ENCODE results near the gene UBL7. TPM values are rescaled to one million over a fixed set of nuclear protein-coding genes. Genes with fewer than 3 reads are reported as not detected.

The UBL7 gene
- total and polyA plus RNA-seq, 2 of the 8 experiments (the other 6 are each of a cell fraction or from before 2014, with no cell fraction given): 71.5 to 183 TPM

GRCh38 chr15:74499366-74499765 is 38.4 kb upstream of the UBL7 start (continued):
- TF ChIP-seq, protein P1, sequence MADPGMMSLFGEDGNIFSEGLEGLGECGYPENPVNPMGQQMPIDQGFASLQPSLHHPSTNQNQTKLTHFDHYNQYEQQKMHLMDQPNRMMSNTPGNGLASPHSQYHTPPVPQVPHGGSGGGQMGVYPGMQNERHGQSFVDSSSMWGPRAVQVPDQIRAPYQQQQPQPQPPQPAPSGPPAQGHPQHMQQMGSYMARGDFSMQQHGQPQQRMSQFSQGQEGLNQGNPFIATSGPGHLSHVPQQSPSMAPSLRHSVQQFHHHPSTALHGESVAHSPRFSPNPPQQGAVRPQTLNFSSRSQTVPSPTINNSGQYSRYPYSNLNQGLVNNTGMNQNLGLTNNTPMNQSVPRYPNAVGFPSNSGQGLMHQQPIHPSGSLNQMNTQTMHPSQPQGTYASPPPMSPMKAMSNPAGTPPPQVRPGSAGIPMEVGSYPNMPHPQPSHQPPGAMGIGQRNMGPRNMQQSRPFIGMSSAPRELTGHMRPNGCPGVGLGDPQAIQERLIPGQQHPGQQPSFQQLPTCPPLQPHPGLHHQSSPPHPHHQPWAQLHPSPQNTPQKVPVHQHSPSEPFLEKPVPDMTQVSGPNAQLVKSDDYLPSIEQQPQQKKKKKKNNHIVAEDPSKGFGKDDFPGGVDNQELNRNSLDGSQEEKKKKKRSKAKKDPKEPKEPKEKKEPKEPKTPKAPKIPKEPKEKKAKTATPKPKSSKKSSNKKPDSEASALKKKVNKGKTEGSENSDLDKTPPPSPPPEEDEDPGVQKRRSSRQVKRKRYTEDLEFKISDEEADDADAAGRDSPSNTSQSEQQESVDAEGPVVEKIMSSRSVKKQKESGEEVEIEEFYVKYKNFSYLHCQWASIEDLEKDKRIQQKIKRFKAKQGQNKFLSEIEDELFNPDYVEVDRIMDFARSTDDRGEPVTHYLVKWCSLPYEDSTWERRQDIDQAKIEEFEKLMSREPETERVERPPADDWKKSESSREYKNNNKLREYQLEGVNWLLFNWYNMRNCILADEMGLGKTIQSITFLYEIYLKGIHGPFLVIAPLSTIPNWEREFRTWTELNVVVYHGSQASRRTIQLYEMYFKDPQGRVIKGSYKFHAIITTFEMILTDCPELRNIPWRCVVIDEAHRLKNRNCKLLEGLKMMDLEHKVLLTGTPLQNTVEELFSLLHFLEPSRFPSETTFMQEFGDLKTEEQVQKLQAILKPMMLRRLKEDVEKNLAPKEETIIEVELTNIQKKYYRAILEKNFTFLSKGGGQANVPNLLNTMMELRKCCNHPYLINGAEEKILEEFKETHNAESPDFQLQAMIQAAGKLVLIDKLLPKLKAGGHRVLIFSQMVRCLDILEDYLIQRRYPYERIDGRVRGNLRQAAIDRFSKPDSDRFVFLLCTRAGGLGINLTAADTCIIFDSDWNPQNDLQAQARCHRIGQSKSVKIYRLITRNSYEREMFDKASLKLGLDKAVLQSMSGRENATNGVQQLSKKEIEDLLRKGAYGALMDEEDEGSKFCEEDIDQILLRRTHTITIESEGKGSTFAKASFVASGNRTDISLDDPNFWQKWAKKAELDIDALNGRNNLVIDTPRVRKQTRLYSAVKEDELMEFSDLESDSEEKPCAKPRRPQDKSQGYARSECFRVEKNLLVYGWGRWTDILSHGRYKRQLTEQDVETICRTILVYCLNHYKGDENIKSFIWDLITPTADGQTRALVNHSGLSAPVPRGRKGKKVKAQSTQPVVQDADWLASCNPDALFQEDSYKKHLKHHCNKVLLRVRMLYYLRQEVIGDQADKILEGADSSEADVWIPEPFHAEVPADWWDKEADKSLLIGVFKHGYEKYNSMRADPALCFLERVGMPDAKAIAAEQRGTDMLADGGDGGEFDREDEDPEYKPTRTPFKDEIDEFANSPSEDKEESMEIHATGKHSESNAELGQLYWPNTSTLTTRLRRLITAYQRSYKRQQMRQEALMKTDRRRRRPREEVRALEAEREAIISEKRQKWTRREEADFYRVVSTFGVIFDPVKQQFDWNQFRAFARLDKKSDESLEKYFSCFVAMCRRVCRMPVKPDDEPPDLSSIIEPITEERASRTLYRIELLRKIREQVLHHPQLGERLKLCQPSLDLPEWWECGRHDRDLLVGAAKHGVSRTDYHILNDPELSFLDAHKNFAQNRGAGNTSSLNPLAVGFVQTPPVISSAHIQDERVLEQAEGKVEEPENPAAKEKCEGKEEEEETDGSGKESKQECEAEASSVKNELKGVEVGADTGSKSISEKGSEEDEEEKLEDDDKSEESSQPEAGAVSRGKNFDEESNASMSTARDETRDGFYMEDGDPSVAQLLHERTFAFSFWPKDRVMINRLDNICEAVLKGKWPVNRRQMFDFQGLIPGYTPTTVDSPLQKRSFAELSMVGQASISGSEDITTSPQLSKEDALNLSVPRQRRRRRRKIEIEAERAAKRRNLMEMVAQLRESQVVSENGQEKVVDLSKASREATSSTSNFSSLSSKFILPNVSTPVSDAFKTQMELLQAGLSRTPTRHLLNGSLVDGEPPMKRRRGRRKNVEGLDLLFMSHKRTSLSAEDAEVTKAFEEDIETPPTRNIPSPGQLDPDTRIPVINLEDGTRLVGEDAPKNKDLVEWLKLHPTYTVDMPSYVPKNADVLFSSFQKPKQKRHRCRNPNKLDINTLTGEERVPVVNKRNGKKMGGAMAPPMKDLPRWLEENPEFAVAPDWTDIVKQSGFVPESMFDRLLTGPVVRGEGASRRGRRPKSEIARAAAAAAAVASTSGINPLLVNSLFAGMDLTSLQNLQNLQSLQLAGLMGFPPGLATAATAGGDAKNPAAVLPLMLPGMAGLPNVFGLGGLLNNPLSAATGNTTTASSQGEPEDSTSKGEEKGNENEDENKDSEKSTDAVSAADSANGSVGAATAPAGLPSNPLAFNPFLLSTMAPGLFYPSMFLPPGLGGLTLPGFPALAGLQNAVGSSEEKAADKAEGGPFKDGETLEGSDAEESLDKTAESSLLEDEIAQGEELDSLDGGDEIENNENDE (IDR thresholded peaks at IDR 0.05; ENCODE audit: insufficient replicate concordance, low read length): no peak
- TF ChIP-seq JUN (IDR thresholded peaks at IDR 0.05; ENCODE audit: low read depth, low read length): no peak
- no peak for TF ChIP-seq BRCA1 (IDR thresholded peaks at IDR 0.05; ENCODE audit: low read depth, low read length)

Data from H1 (cell line).